ENCODE measurements around the gene FRMD6.

DNA sequence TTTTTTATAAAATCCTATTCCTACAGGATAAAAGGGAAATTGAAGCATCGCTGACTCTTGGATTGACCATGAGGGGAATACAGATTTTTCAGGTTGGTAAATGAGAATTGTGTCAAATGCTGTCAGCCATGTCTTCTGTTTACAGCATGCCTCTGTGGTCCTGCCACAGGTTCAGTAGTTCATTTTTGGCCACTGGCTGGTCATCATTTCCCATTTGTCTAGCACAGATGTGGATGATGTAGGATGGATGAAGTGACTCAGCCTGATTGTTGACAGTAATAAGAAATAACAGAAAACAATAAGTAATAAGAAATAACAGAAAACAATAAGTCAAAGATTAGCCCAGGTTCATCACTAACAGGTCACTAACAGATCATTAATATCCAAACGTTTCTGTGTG lies 59.8 kb downstream of the FRMD6 start:
- no peak for TF ChIP-seq ARNT (IDR thresholded peaks at IDR 0.05)
- TF ChIP-seq FOXA1 (IDR thresholded peaks at IDR 0.05): no peak
- no peak for TF ChIP-seq ELF4 (IDR thresholded peaks at IDR 0.05)
- TF ChIP-seq SP1 (IDR thresholded peaks at IDR 0.05): no peak
- no peak for TF ChIP-seq FOXM1 (IDR thresholded peaks at IDR 0.05; ENCODE audit: borderline replicate concordance)
- TF ChIP-seq SUZ12 (IDR thresholded peaks at IDR 0.05): no peak
